ENCODE results near the gene LRRC40. TPM values are rescaled to one million over a fixed set of nuclear protein-coding genes. Genes with fewer than 3 reads are reported as not detected.

The LRRC40 gene
- total RNA-seq, 1 donor from 2014 or later, result 13.6 TPM

GRCh38 chr1:70101774-70102173 lies 103.6 kb downstream of the LRRC40 start:
- Histone ChIP-seq H3K4me1 (ENCODE audit: control insufficient read depth in 3 of 3, insufficient read depth in 3 of 3, low read length in 3 of 3) (no peaks in the 10 kb centered on the region), H3K4me3 (ENCODE audit: low read length in 3 of 3) (no peak overlapping the region), H3K27me3 (ENCODE audit: control insufficient read depth in 3 of 3, insufficient read depth in 3 of 3, low read length in 3 of 3) (no peaks in the 10 kb centered on the region), H3K27ac (ENCODE audit: low read depth, low read length) (no peak overlapping the region), H3K9me3 (ENCODE audit: control insufficient read depth in 3 of 3, low read length in 3 of 3) (no peaks in the 10 kb centered on the region), H3K36me3 (ENCODE audit: control insufficient read depth in 3 of 3, insufficient read depth in 3 of 3, low read length in 3 of 3) (no peaks in the 10 kb centered on the region), H3K9ac (ENCODE audit: low read depth in 1 of 3, low read length in 3 of 3) (no peak overlapping the region)

DNA sequence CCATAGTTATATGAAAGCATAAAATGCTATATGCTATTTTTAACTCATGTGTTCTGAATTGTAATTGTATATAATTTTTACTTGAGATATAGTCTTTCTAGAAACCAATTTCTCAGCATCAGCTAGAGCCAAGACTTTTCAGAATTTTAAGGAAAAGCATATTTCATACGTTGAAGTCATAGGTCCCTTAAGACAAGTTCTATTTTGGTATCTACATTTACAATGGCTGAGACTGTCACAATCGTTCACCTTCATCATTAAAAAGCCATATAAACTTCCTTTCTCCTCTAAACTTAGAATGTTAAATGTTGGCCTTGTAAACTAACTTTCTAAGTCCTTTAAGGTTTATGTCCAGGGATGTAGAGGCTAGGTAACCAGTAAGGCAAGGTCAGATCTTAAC lies 104.1 kb downstream of the LRRC40 start:
- no peaks in the 10 kb centered on the region for H3K36me3 ChIP-seq (ENCODE audit: control insufficient read depth in 3 of 3, insufficient read depth in 3 of 3, low read length in 3 of 3)
- H3K4me3 ChIP-seq (ENCODE audit: low read length in 3 of 3), result no peak overlapping the region
- H3K9me3 ChIP-seq (ENCODE audit: control insufficient read depth in 3 of 3, low read length in 3 of 3), result no peaks in the 10 kb centered on the region
- H3K27me3 ChIP-seq (ENCODE audit: control insufficient read depth in 3 of 3, insufficient read depth in 3 of 3, low read length in 3 of 3), result no peaks in the 10 kb centered on the region
- H3K9ac ChIP-seq (ENCODE audit: low read depth in 1 of 3, low read length in 3 of 3), result no peak overlapping the region
- no peak overlapping the region for H3K27ac ChIP-seq (ENCODE audit: low read depth, low read length)
- H3K4me1 ChIP-seq (ENCODE audit: control insufficient read depth in 3 of 3, insufficient read depth in 3 of 3, low read length in 3 of 3), result no peaks in the 10 kb centered on the region

Small RNA genes within 50 kb of the gene (small RNA-seq; reads per million reads assigned to genes)
- not detected for gene RN7SL242P

Other genes starting within 250 kb of the LRRC40 start
- gene SRSF11, start 15.8 kb upstream of the LRRC40 start, total RNA-seq, result 67.8 TPM
- 50.6 TPM for gene ANKRD13C, start 149.1 kb upstream of the LRRC40 start, total RNA-seq
- 2.1 TPM for gene CTH, start 205.7 kb upstream of the LRRC40 start, total RNA-seq